K562 (cell line): Measurements from ENCODE around the gene UBALD2. TPM values are rescaled to one million over a fixed set of nuclear protein-coding genes. Genes with fewer than 3 reads are reported as not detected.

Experiments
- ATAC-seq: fragments of 200-7000 bp; cut with Tn5 transposase; 3 replicates; pipeline ENCODE4 v1.9.1; 2020; ENCODE audit warnings: moderate library complexity
- BruUV-seq: library from RNA; stranded (reverse); fragments of 400-500 nt; replicated peaks from 2 replicates; lab custom pipeline; 2021; lab: Mats Ljungman, UMichigan
- CTCF ChIA-PET: fragments of 300-600 bp; formaldehyde crosslinking; extraction: SDS; loops from one replicate; lab custom pipeline; 2021; ENCODE audit warnings: low intra/inter-chr PET ratio; lab: Yijun Ruan, JAX
- POLR2A ChIA-PET: fragments of 300-600, 350-650 bp; sonication (Branson Sonifier 250); formaldehyde crosslinking; extraction: SDS; loops from one replicate; lab custom pipeline; 2021; ENCODE audit warnings: antibody characterized with exemption, inconsistent platforms; lab: Yijun Ruan, JAX
- DNase-seq, 4 experiments: peaks; one replicate each; pipeline versions ENCODE4 v3.0.0 to v3.0.0-alpha.2; 2011 to 2018; ENCODE audit warnings: low spot score in 3 of 4, mixed read lengths in 3 of 4; ENCODE audit errors: extremely low read depth in 1 of 4
- FAIRE-seq: peaks from 2 replicates; lab custom pipeline; 2011; peaks lifted over from hg19 to GRCh38; lab: Jason Lieb, UNC
- H2AFZ ChIP-seq: 2 replicates; pipeline ENCODE4 v1.6.0; 2011; ENCODE audit warnings: low read depth, low read length, control low read depth, inconsistent platforms
- H3K27ac ChIP-seq: fragments of 200-600 bp; 3 replicates; pipeline ENCODE4 v1.8.0; 2011; ENCODE audit warnings: low read depth, mild to moderate bottlenecking, control low read depth, inconsistent platforms, low read length, moderate library complexity, mixed read lengths; ENCODE audit errors: extremely low read depth
- H3K27me3 ChIP-seq, 2 experiments: fragments of 300-600 bp in 1 of 2; 2 replicates in 1 of 2; 3 replicates in 1 of 2; pipeline versions ENCODE4 v1.6.0 to v1.8.0; 2011; ENCODE audit warnings: inconsistent platforms in 2 of 2, low read length in 2 of 2, mild to moderate bottlenecking in 1 of 2, mixed read lengths in 1 of 2, moderate library complexity in 1 of 2; ENCODE audit not compliant: control insufficient read depth in 2 of 2, insufficient read depth in 2 of 2
- H3K36me3 ChIP-seq: fragments of 300-600 bp; 3 replicates; pipeline ENCODE4 v1.8.0; 2011; ENCODE audit warnings: mild to moderate bottlenecking, low read length, inconsistent platforms; ENCODE audit not compliant: control insufficient read depth, insufficient read depth
- H3K4me1 ChIP-seq, 2 experiments: fragments of 200-600 bp in 1 of 2; replicated peaks in 1 of 2; 2 replicates in 1 of 2; 3 replicates in 1 of 2; pipeline versions ENCODE4 v1.5.1 to v1.8.0; 2011; ENCODE audit warnings: inconsistent platforms in 2 of 2, low read length in 2 of 2, mild to moderate bottlenecking in 1 of 2, mixed read lengths in 1 of 2, moderate library complexity in 1 of 2; ENCODE audit not compliant: control insufficient read depth in 2 of 2, insufficient read depth in 2 of 2
- H3K4me2 ChIP-seq: 2 replicates; pipeline ENCODE4 v1.6.1; 2011; ENCODE audit warnings: low read length, control low read depth, inconsistent platforms, mixed read lengths; ENCODE audit not compliant: insufficient read depth
- H3K4me3 ChIP-seq: fragments of 200-600 bp; sonication (generic), shearing (Covaris generic); 2 replicates; pipeline ENCODE4 v1.5.1; 2016; ENCODE audit warnings: control low read depth, inconsistent platforms
- H3K79me2 ChIP-seq: fragments of 200-600 bp; 3 replicates; pipeline ENCODE4 v1.8.0; 2011; ENCODE audit warnings: low read length, inconsistent platforms; ENCODE audit not compliant: control insufficient read depth, insufficient read depth
- H3K9ac ChIP-seq, 2 experiments: 2 replicates each; pipeline versions ENCODE4 v1.6.0 to v1.6.1; 2011; ENCODE audit warnings: low read depth in 2 of 2, low read length in 2 of 2, control low read depth in 1 of 2, inconsistent platforms in 1 of 2, mild to moderate bottlenecking in 1 of 2, mixed read lengths in 1 of 2; ENCODE audit not compliant: insufficient read depth in 1 of 2
- H3K9me1 ChIP-seq: one replicate; pipeline ENCODE4 v1.6.0; 2011; ENCODE audit warnings: inconsistent platforms, mild to moderate bottlenecking, low read length, moderate library complexity; ENCODE audit not compliant: control insufficient read depth, insufficient read depth
- H3K9me3 ChIP-seq: replicated peaks from 2 replicates; pipeline ENCODE4 v1.5.1; 2011; ENCODE audit warnings: low read depth, low read length, inconsistent platforms; ENCODE audit not compliant: control insufficient read depth, insufficient read depth
- H4K20me1 ChIP-seq: replicated peaks from 2 replicates; pipeline ENCODE4 v1.6.1; 2011; ENCODE audit warnings: low read length, inconsistent platforms, mixed read lengths; ENCODE audit not compliant: control insufficient read depth, insufficient read depth
- CHAMP1 ChIP-seq: fragments of 450-650 bp; IDR thresholded peaks from 2 replicates; pipeline ENCODE4 v1.6.1; 2016; ENCODE audit warnings: mild to moderate bottlenecking
- ZBTB1 ChIP-seq: sonication (generic); formaldehyde crosslinking; IDR thresholded peaks from 2 replicates; pipeline ENCODE4 v1.8.1; 2023; ENCODE audit warnings: missing genetic modification reagents, low read depth, mild to moderate bottlenecking, borderline replicate concordance
- ZNF311 ChIP-seq: fragments of 250-450 bp; sonication (Bioruptor Pico); IDR thresholded peaks from 2 replicates; pipeline ENCODE4 v1.4.0; 2020; ENCODE audit warnings: mild to moderate bottlenecking, moderate library complexity
- whole genome bisulfite sequencing: fragments of 100-300 bp; shearing (Covaris generic); methylation state at CpG from one replicate; pipeline ENCODE4 v1.1.6; 2016; ENCODE audit warnings: low coverage, mixed read lengths; ENCODE audit not compliant: insufficient coverage; ENCODE audit errors: missing lambda C conversion rate; 5-methylcytosine and 5-hydroxymethylcytosine counted together
- in situ Hi-C: fragments of 300-500 bp; cut with MboI; formaldehyde crosslinking; loops from 4 replicates; pipeline ENCODE4 v1.15.0; 2018; ENCODE audit warnings: inconsistent platforms, mixed read lengths
- intact Hi-C: fragments of 100-400 bp; cut with micrococcal nuclease; formaldehyde crosslinking; loops from 2 replicates; pipeline ENCODE4 v1.14.2; 2022
- polyA plus RNA-seq, 8 experiments: library from polyadenylated mRNA; depleted of rRNA in 4 of 8; stranded (reverse) in 5 of 8; unstranded in 3 of 8; fragments of >200 nt; fragmentation: Nextera tagmentation in 2 of 8; fragmentation: Illumina TruSeq in 1 of 8; extraction: Ambion mirVana in 2 of 8; extraction: Trizol in 1 of 8; gene quantifications; 2 replicates each; pipeline versions ENCODE4 v1.2.1 to v1.2.3, GENCODE V29; 2011 to 2014; ENCODE audit warnings: inconsistent platforms in 1 of 8, missing spikeins in 1 of 8
- total RNA-seq, 7 experiments: library from RNA; depleted of rRNA in 6 of 7; stranded (reverse); fragments of >200 nt in 6 of 7; fragmentation: Illumina TruSeq in 2 of 7; extraction: Trizol in 2 of 7; gene quantifications; 2 replicates each; pipeline versions ENCODE4 v1.2.1 to v1.2.3, GENCODE V29; 2011 to 2021; ENCODE audit warnings: low replicate concordance in 1 of 7

UBALD2 gene
- total and polyA plus RNA-seq, 9 of the 15 experiments (the other 6 are each of a cell fraction or from before 2014, with no cell fraction given) = 2.3 to 94.1 (median 25.3) TPM

GRCh38 chr17:76262732-76263344, 2.3 kb upstream of the UBALD2 start:
- no peak overlapping the region for H3K4me3 ChIP-seq
- no peak overlapping the region for H3K4me2 ChIP-seq
- ATAC-seq = no peak

More at GRCh38 chr17:76262732-76263344, 2.3 kb upstream of the UBALD2 start:
- BruUV-seq = no TSS peak
- Histone ChIP-seq H3K79me2 (peaks cover 26% of the 10 kb centered on the region), H3K9me1 (no peaks in the 10 kb centered on the region)
- in situ Hi-C loops = loop anchor here (5.0 kb wide), 1 partner anchor 66 kb away; no protein-coding TSS in a partner anchor
- no peak for TF ChIP-seq ZBTB1 (CRISPR knock-in tag)
- TF ChIP-seq ZNF311 (CRISPR knock-in tag) = no peak
- no peak for TF ChIP-seq CHAMP1
- TF ChIP-seq, all 486 proteins: peak for 0
- Histone ChIP-seq H3K27ac (peak overlapping the region; percentile 38; the same call in 1 of the 3 replicates), H3K27me3 (no peaks in the 10 kb centered on the region), H3K4me1 (peaks cover 20 to 24% of the 10 kb centered on the region in 2 experiments; a peak in 4 of 5 replicates), H4K20me1 (no peaks in the 10 kb centered on the region), H2AFZ (peak overlapping the region; percentile 81), H3K9ac (peak overlapping the region in 1 of 2 experiments; percentile 48; a peak in 1 of 4 replicates), H3K36me3 (peaks cover 14% of the 10 kb centered on the region), H3K9me3 (no peaks in the 10 kb centered on the region)
- DNase-seq (no peak), FAIRE-seq (no peak)
- intact Hi-C loops = no loop called here
- 58% methylated on average over 9 of the region's 9 CpGs for WGBS
- CTCF ChIA-PET = no interaction called here
- POLR2A ChIA-PET = interaction anchor here (1.0 to 3.4 kb wide), 4 partner anchors 10 to 160 kb away, joined by 3 to 28 read pairs (median 8); partner anchors contain the start of gene EXOC7
